Measurements from ENCODE around the gene MCM7. TPM values are rescaled to one million over a fixed set of nuclear protein-coding genes. Genes with fewer than 3 reads are reported as not detected.

Gene MCM7
- total and polyA plus RNA-seq, 10 of the 15 experiments (the other 5 are each of a cell fraction or from before 2014, with no cell fraction given) = 183 to 383 (median 244) TPM

GRCh38 chr7:100049441-100050291, 51.5 kb downstream of the MCM7 start, which contains the start of gene ZSCAN21 (continued):
- TF ChIP-seq PBX3 (IDR thresholded peaks at IDR 0.05; ENCODE audit: insufficient replicate concordance, low read depth, low read length) = no peak
- no peak for TF ChIP-seq ZBTB4 (CRISPR knock-in tag; IDR thresholded peaks at IDR 0.05)
- TF ChIP-seq ZBTB11 (CRISPR knock-in tag; IDR thresholded peaks at IDR 0.05) = 0 out of 2 replicates have a peak, but pooled peaks have one; percentile 19
- TF ChIP-seq CREM (IDR thresholded peaks at IDR 0.05; ENCODE audit: low read depth) = peak; percentile 97
- no peak for TF ChIP-seq FOXK2 (IDR thresholded peaks at IDR 0.05)
- peak; percentile 42; the same call in 1 of the 2 replicates for TF ChIP-seq BACH1 (IDR thresholded peaks at IDR 0.05; ENCODE audit: borderline replicate concordance)
- TF ChIP-seq SIN3A (IDR thresholded peaks at IDR 0.05; ENCODE audit: low read depth, low read length) = peak; percentile 68
- peak; percentile 69 for TF ChIP-seq NR2C1 (IDR thresholded peaks at IDR 0.05)
- peak; percentile 71 for TF ChIP-seq ELK1 (IDR thresholded peaks at IDR 0.05; ENCODE audit: low read depth, low read length)
- no peak for TF ChIP-seq YBX1 (IDR thresholded peaks at IDR 0.05)
- no peak for TF ChIP-seq IRF3 (IDR thresholded peaks at IDR 0.05)
- no peak for TF ChIP-seq MEF2A (IDR thresholded peaks at IDR 0.05; ENCODE audit: insufficient read depth, low read depth, low read length)
- no peak for TF ChIP-seq HDAC6 (IDR thresholded peaks at IDR 0.05; ENCODE audit: unreplicated experiment)
- no peak for TF ChIP-seq CEBPZ (IDR thresholded peaks at IDR 0.05; ENCODE audit: low read depth, low read length)
- no peak for TF ChIP-seq EED (IDR thresholded peaks at IDR 0.05; ENCODE audit: low read depth)
